IPS-15b (cell line): ENCODE measurements around the gene RAB40B.
"Not testable (repeated sequence)": the region's sequence is repeated elsewhere in the genome, so short reads cannot be mapped to it uniquely, and the experiment has no call there.

ENCODE experiments used
- H3K27me3 ChIP-seq: one replicate; pipeline ENCODE4 v1.6.1; 2013; ENCODE audit warnings: low read length; ENCODE audit not compliant: control insufficient read depth, insufficient read depth
- H3K36me3 ChIP-seq: one replicate; pipeline ENCODE4 v1.6.1; 2013; ENCODE audit warnings: low read length; ENCODE audit not compliant: control insufficient read depth, insufficient read depth
- H3K4me1 ChIP-seq: one replicate; pipeline ENCODE4 v1.6.1; 2013; ENCODE audit warnings: mild to moderate bottlenecking, low read length; ENCODE audit not compliant: control insufficient read depth, insufficient read depth
- H3K4me3 ChIP-seq: one replicate; pipeline ENCODE4 v1.5.1; 2013; ENCODE audit warnings: low read depth, low read length
- H3K9ac ChIP-seq: one replicate; pipeline ENCODE4 v1.6.1; 2013; ENCODE audit warnings: low read depth, mild to moderate bottlenecking, low read length
- H3K9me3 ChIP-seq: one replicate; pipeline ENCODE4 v1.6.1; 2013; ENCODE audit warnings: mild to moderate bottlenecking, low read length; ENCODE audit not compliant: control insufficient read depth, insufficient read depth

RAB40B gene

GRCh38 chr17:82698065-82698973 lies at the start of gene RAB40B:
TSS of gene RAB40B (minus strand) at chr17:82698698. CDS start at chr17:82698596, 102 bp downstream.
- no peaks in the 10 kb centered on the region for H3K9me3 ChIP-seq
- peaks cover 29% of the 10 kb centered on the region for H3K27me3 ChIP-seq
- no peak within 1 kb of the TSS for H3K9ac ChIP-seq
- no peaks in the 10 kb centered on the region for H3K4me1 ChIP-seq
- H3K4me3 ChIP-seq: peak within 1 kb of the TSS; percentile 76
- no peaks in the 10 kb centered on the region for H3K36me3 ChIP-seq

GRCh38 chr17:82745524-82745923 lies 47.0 kb upstream of the RAB40B start:
- Histone ChIP-seq H3K9ac (no peak overlapping the region), H3K9me3 (peaks cover 4% of the 10 kb centered on the region), H3K27me3 (peaks cover 5% of the 10 kb centered on the region), H3K36me3 (peaks cover 14% of the 10 kb centered on the region), H3K4me1 (peaks cover 5% of the 10 kb centered on the region), H3K4me3 (peak overlapping the region; percentile 18)

GRCh38 chr17:82744736-82745135 lies 46.2 kb upstream of the RAB40B start:
- H3K36me3 ChIP-seq: peaks cover 19% of the 10 kb centered on the region
- not testable (repeated sequence) for H3K9ac ChIP-seq, H3K27me3 ChIP-seq, H3K4me3 ChIP-seq, H3K4me1 ChIP-seq, H3K9me3 ChIP-seq

- Histone ChIP-seq H3K9ac (no peak overlapping the region), H3K36me3 (peaks cover 13% of the 10 kb centered on the region), H3K27me3 (no peaks in the 10 kb centered on the region), H3K9me3 (peaks cover 4% of the 10 kb centered on the region), H3K4me3 (no peak overlapping the region), H3K4me1 (peaks cover 5% of the 10 kb centered on the region)
Observed at GRCh38 chr17:82743344-82744219, 45.1 kb upstream of the RAB40B start.

- H3K4me1 ChIP-seq: peaks cover 5% of the 10 kb centered on the region
- H3K27me3 ChIP-seq: no peaks in the 10 kb centered on the region
- no peak overlapping the region for H3K9ac ChIP-seq
- peaks cover 16% of the 10 kb centered on the region for H3K36me3 ChIP-seq
- no peak overlapping the region for H3K4me3 ChIP-seq
- H3K9me3 ChIP-seq: peaks cover 4% of the 10 kb centered on the region
Observed at GRCh38 chr17:82740906-82741759, 42.6 kb upstream of the RAB40B start.

- H3K9ac ChIP-seq: no peak overlapping the region
- H3K4me1 ChIP-seq: no peaks in the 10 kb centered on the region
- H3K27me3 ChIP-seq: no peaks in the 10 kb centered on the region
- H3K36me3 ChIP-seq: peaks cover 19% of the 10 kb centered on the region
- peaks cover 4% of the 10 kb centered on the region for H3K9me3 ChIP-seq
- H3K4me3 ChIP-seq: no peak overlapping the region
Observed at GRCh38 chr17:82737967-82738877, 39.7 kb upstream of the RAB40B start.

- H3K4me3 ChIP-seq: peak overlapping the region; percentile 56
- H3K4me1 ChIP-seq: no peaks in the 10 kb centered on the region
- H3K36me3 ChIP-seq: peaks cover 19% of the 10 kb centered on the region
- peaks cover 4% of the 10 kb centered on the region for H3K9me3 ChIP-seq
- H3K9ac ChIP-seq: no peak overlapping the region
- H3K27me3 ChIP-seq: no peaks in the 10 kb centered on the region
Observed at GRCh38 chr17:82736511-82737185, 38.1 kb upstream of the RAB40B start.

- Histone ChIP-seq H3K9ac (peak within 1 kb of the TSS; percentile 70), H3K4me1 (no peaks in the 10 kb centered on the region), H3K36me3 (peaks cover 11% of the 10 kb centered on the region), H3K27me3 (no peaks in the 10 kb centered on the region), H3K4me3 (peak within 1 kb of the TSS; percentile 56), H3K9me3 (no peaks in the 10 kb centered on the region)
Observed at GRCh38 chr17:82734987-82735866, 36.7 kb upstream of the RAB40B start, which contains the start of gene FN3K. TSS of gene FN3K (plus strand) at chr17:82735615. CDS start at chr17:82735637, 22 bp downstream.

- no peaks in the 10 kb centered on the region for H3K4me1 ChIP-seq
- H3K4me3 ChIP-seq: no peak overlapping the region
- H3K9ac ChIP-seq: no peak overlapping the region
- H3K27me3 ChIP-seq: no peaks in the 10 kb centered on the region
- peaks cover 3% of the 10 kb centered on the region for H3K36me3 ChIP-seq
- H3K9me3 ChIP-seq: no peaks in the 10 kb centered on the region
Observed at GRCh38 chr17:82732118-82732743, 33.7 kb upstream of the RAB40B start.
